OCI-LY3 (cell line): ENCODE data around the gene CYP39A1.
A peak's percentile ranks its signal among the peaks of the same experiment; 100 is the strongest.

Experiments
- H2AFZ ChIP-seq: fragments of 200-600, 300-600 bp; shearing (Covaris generic); 2 replicates; pipeline ENCODE4 v1.6.0; 2014; ENCODE audit warnings: antibody characterized with exemption, low read depth, low read length
- H3K27ac ChIP-seq: fragments of 200-600, 300-600 bp; sonication (generic); 2 replicates; pipeline ENCODE4 v1.5.1; 2014; ENCODE audit warnings: mild to moderate bottlenecking, low read length, moderate library complexity, mixed read lengths
- H3K27me3 ChIP-seq: fragments of 200-600, 300-600 bp; sonication (generic); 2 replicates; pipeline ENCODE4 v1.6.1; 2014; ENCODE audit warnings: low read depth, low read length, mixed read lengths
- H3K36me3 ChIP-seq: fragments of 200-600, 300-600 bp; sonication (generic); replicated peaks from 2 replicates; pipeline ENCODE3; 2014; ENCODE audit warnings: low read depth, low read length, mixed read lengths
- H3K4me1 ChIP-seq: fragments of 300-600, 200-600 bp; sonication (generic); 2 replicates; pipeline ENCODE4 v1.6.1; 2014; ENCODE audit warnings: low read length, mixed read lengths
- H3K4me2 ChIP-seq: fragments of 200-600, 300-600 bp; sonication (generic); 2 replicates; pipeline ENCODE4 v1.6.1; 2014; ENCODE audit warnings: low read length, mixed read lengths
- H3K4me3 ChIP-seq: fragments of 300-600, 200-600 bp; sonication (generic); 2 replicates; pipeline ENCODE4 v1.5.1; 2014; ENCODE audit warnings: antibody characterized with exemption, mild to moderate bottlenecking, low read length, moderate library complexity
- H3K79me2 ChIP-seq: fragments of 300-600, 200-600 bp; shearing (Covaris generic); 2 replicates; pipeline ENCODE4 v1.6.1; 2014; ENCODE audit warnings: mild to moderate bottlenecking, low read length, mixed read lengths
- H3K9ac ChIP-seq: fragments of 300-600, 200-600 bp; shearing (Covaris generic); 2 replicates; pipeline ENCODE4 v1.6.0; 2014; ENCODE audit warnings: mild to moderate bottlenecking, low read length, moderate library complexity
- H3K9me3 ChIP-seq: fragments of 200-600, 300-600 bp; shearing (Covaris generic); 2 replicates; pipeline ENCODE4 v1.6.1; 2014; ENCODE audit warnings: low read length, mixed read lengths; ENCODE audit not compliant: insufficient read depth
- H4K20me1 ChIP-seq: fragments of 200-600, 300-600 bp; sonication (generic); 2 replicates; pipeline ENCODE4 v1.6.1; 2016; ENCODE audit warnings: low read length, mixed read lengths; ENCODE audit not compliant: insufficient read depth
- EZH2phosphoT487 ChIP-seq: fragments of 200-600 bp; shearing (Covaris generic); IDR thresholded peaks from 2 replicates; pipeline ENCODE4 v1.6.1; 2018; ENCODE audit warnings: antibody characterized with exemption, mixed run types, low read depth
- TF ChIP-seq, protein P1 (sequence below): fragments of 200-600, 300-600 bp; sonication (generic); IDR thresholded peaks from 2 replicates; pipeline ENCODE4 v1.5.1; 2014; ENCODE audit warnings: antibody characterized with exemption, low read length, low read depth

Gene CYP39A1

DNA sequence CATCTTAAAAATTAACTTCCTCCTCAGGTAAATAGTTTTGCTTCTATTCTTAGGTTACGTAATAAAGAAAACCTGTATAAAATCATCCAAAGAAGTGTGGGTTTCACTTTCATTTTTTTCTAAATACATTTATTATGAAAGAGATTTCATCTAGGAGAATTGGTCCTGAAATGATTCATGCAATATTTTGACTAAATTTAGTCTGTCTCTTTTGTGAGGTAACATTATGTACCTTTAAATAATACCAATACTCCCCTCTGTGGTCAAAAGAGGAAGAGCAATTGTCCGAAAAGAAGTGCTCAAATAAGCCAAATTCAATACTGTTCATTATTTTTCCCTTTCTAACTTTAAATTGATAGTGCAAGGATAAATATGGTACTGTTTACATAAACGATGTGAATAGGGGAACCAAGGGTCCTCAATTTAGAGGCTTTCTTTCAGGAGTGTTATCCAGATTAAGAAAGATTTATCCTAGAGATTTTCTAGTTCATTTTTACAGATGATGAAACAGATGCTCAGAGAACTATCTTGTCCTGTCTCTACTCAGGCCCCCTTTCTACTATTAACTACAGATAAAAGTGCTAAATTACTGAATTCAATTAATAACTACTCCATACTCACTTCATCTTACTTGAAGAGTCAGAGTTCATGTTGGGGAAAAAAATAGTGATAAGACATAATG, 26.2 kb downstream of the CYP39A1 start:
- Histone ChIP-seq H2AFZ (no peak overlapping the region), H3K27ac (no peak overlapping the region), H3K36me3 (no peaks in the 10 kb centered on the region)

DNA sequence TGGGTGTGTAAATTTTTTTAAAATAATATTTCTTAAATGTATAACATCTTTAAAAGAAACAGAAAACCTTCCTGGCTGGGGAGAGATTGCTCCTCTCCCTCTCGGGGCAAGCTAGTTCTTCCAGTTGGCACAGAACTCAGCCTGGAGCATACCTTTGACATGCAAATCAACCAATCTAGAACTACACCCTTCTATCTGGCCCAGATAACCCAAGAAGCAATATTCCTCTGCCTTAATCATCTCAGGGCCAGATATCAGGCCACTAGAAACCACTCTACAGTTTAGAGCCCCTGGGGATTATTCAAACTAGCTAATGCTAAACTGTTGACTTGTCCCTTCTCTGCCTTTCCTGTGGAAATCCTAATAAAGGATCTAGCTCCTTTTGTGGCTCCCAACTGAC, 33.9 kb downstream of the CYP39A1 start:
- H2AFZ ChIP-seq, result no peak overlapping the region
- no peak overlapping the region for H3K9ac ChIP-seq
- H3K36me3 ChIP-seq, result no peaks in the 10 kb centered on the region
- no peaks in the 10 kb centered on the region for H3K4me1 ChIP-seq
- peaks cover 17% of the 10 kb centered on the region for H3K27me3 ChIP-seq
- no peaks in the 10 kb centered on the region for H3K79me2 ChIP-seq
- H3K4me3 ChIP-seq, result no peak overlapping the region
- H3K9me3 ChIP-seq, result no peaks in the 10 kb centered on the region
- H3K4me2 ChIP-seq, result no peak overlapping the region
- no peak overlapping the region for H3K27ac ChIP-seq
- H4K20me1 ChIP-seq, result no peaks in the 10 kb centered on the region
- TF ChIP-seq, protein P1, sequence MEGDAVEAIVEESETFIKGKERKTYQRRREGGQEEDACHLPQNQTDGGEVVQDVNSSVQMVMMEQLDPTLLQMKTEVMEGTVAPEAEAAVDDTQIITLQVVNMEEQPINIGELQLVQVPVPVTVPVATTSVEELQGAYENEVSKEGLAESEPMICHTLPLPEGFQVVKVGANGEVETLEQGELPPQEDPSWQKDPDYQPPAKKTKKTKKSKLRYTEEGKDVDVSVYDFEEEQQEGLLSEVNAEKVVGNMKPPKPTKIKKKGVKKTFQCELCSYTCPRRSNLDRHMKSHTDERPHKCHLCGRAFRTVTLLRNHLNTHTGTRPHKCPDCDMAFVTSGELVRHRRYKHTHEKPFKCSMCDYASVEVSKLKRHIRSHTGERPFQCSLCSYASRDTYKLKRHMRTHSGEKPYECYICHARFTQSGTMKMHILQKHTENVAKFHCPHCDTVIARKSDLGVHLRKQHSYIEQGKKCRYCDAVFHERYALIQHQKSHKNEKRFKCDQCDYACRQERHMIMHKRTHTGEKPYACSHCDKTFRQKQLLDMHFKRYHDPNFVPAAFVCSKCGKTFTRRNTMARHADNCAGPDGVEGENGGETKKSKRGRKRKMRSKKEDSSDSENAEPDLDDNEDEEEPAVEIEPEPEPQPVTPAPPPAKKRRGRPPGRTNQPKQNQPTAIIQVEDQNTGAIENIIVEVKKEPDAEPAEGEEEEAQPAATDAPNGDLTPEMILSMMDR, result no peak
- TF ChIP-seq EZH2phosphoT487, result no peak

More for the DNA sequence above, 26.2 kb downstream of the CYP39A1 start:
- H3K9me3 ChIP-seq, result no peaks in the 10 kb centered on the region
- peak overlapping the region; percentile 68 for H3K4me2 ChIP-seq
- TF ChIP-seq, protein P1, result peak; percentile 86
- no peak for TF ChIP-seq EZH2phosphoT487
- no peaks in the 10 kb centered on the region for H4K20me1 ChIP-seq
- no peaks in the 10 kb centered on the region for H3K79me2 ChIP-seq
- H3K9ac ChIP-seq, result peak overlapping the region; percentile 0; the same call in 1 of the 2 replicates
- 0 out of 2 replicates have a peak, but pooled peaks cover 8% of the 10 kb centered on the region for H3K27me3 ChIP-seq
- peak overlapping the region; percentile 52 for H3K4me3 ChIP-seq
- H3K4me1 ChIP-seq, result peaks cover 9% of the 10 kb centered on the region

DNA sequence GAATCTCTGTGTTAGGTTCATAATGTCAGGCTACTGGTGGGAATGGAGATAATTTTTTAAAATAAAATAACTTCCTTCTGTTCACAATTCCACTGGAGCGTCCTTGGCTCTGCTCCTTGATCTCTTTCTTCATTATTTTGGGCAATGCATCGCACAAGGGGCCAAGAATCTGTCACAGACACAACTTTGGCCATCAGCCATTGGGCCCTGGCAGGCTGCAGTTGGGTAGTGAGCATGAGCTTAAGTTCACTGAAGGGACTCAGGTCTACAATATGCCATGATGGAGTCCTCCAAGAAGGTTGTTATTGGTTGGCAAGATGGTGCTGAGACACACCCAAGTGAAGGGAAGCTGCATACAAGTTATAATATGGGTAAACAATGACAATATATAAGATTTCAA, 40.0 kb downstream of the CYP39A1 start:
- H3K4me2 ChIP-seq, result no peak overlapping the region
- H3K27me3 ChIP-seq, result no peaks in the 10 kb centered on the region
- H3K9me3 ChIP-seq, result no peaks in the 10 kb centered on the region
- no peak overlapping the region for H3K4me3 ChIP-seq
- H3K9ac ChIP-seq, result no peak overlapping the region
- no peaks in the 10 kb centered on the region for H3K79me2 ChIP-seq
- no peaks in the 10 kb centered on the region for H3K4me1 ChIP-seq
- H3K27ac ChIP-seq, result no peak overlapping the region
- no peaks in the 10 kb centered on the region for H3K36me3 ChIP-seq
- no peak for TF ChIP-seq EZH2phosphoT487
- TF ChIP-seq, protein P1, result no peak
- no peaks in the 10 kb centered on the region for H4K20me1 ChIP-seq
- H2AFZ ChIP-seq, result no peak overlapping the region

DNA sequence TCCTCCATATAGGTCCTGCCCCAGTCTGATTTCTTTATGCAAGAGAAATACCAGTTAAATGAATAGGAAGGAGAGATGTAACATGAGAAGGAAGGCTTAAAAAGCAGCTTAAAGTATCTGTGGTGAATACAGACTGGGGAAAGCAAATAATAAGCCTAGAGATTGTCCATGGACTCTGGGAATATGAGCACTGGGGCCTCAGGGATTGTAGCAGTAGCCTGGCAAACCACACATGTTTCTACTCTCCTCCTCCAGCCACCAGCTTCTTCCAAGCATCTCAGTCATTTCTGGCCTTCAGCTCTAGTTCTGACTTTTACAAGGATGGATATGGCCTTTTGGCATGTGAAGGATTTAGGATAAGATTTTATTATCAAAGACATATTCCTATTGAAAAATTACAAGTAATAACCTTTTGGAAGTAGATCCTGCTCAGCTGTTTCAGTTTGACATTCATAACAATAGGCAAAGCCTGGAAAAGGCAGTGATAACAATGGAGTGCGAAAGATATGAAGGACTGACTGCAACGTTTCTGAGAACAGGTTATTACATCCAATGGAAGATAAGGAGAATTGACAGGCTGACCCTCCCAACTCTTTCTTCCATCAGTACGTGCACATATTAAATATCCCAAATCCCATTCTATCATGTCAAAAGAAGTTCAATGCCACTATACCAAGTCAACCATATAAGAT, 41.6 kb downstream of the CYP39A1 start:
- H3K4me2 ChIP-seq, result no peak overlapping the region
- H3K4me1 ChIP-seq, result no peaks in the 10 kb centered on the region
- no peak overlapping the region for H3K4me3 ChIP-seq
- no peak overlapping the region for H3K9ac ChIP-seq
- no peaks in the 10 kb centered on the region for H3K27me3 ChIP-seq
- H3K36me3 ChIP-seq, result no peaks in the 10 kb centered on the region
- H2AFZ ChIP-seq, result no peak overlapping the region
- H3K79me2 ChIP-seq, result no peaks in the 10 kb centered on the region
- H3K9me3 ChIP-seq, result no peaks in the 10 kb centered on the region
- no peaks in the 10 kb centered on the region for H4K20me1 ChIP-seq
- H3K27ac ChIP-seq, result no peak overlapping the region
- TF ChIP-seq EZH2phosphoT487, result no peak
- TF ChIP-seq, protein P1, result no peak
